SIG-M5 (cell line): ENCODE data around the gene CYP46A1.

ENCODE experiments used
- DNase-seq: peaks from one replicate; lab custom pipeline; 2025; lab: John Stamatoyannopoulos, UW

CYP46A1 gene

DNA sequence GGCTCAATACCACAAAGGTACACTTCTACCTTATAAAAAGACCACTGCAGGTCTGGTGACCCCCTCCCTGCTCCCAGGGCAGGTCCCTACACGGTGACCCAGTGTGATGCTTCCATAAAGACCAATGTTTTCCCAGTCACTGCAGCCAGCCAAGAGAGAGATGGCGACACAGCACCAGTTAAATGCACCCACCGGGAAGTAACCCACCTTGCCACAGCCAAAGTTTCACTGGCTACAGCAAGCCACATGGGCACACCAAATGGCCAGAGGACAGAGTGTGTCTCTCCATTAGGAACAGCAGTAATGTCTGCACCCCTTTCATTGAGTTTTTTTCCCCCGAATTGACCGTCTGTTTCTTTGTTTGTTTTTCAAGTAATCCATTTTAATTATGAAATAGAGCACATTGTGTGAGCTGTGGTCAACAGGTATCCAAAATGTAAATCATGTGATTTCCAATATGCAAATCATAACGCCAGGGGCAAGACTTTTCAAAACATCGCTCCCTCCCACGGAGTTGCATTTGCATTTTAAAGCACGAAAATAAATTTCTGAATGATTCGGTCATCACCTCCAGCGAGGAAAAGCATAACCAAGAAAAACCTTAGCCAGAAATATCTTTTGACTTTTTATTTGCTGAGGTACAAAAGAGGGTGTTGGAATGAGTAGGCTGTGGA, 60.2 kb downstream of the CYP46A1 start:
- DNase-seq: no peak

DNA sequence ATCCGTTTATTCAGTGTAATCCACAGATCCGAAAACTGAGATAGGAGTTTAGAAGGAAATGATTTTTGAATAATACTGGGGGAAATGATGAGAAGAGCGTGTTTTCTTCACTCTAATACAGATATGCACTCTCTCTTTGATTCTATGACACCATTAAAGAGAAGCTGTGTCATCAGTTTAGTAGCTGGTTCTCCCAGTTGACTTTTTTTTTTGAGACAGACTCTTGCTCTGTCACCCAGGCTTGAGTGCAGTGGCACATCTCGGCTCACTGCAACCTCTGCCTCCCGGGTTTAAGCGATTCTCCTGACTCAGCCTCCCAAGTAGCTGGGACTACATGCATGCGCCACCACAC, 60.8 kb downstream of the CYP46A1 start:
- DNase-seq: no peak

GRCh38 chr14:99745307-99745951, 61.3 kb downstream of the CYP46A1 start:
- DNase-seq: no peak

DNA sequence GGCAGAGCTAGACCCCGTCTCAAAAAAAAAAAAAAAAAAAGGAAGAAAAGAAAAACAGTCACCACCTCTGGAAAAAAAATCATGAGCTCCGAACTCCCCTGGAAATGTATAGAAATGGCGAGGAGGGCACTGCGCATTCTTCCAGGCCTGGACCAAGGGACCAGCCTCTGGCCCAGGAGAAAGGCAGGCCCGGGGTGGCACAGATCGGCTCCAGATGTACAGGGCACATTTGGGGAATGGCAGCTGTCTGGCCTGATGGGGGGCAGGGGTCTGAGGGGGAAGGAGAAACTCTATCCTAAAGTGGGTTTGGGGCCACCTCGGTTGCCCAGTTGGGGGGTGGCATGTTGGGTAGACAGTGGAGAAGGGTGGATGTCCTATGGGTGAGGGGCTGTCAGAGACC, 63.1 kb downstream of the CYP46A1 start:
- DNase-seq: no peak

DNA sequence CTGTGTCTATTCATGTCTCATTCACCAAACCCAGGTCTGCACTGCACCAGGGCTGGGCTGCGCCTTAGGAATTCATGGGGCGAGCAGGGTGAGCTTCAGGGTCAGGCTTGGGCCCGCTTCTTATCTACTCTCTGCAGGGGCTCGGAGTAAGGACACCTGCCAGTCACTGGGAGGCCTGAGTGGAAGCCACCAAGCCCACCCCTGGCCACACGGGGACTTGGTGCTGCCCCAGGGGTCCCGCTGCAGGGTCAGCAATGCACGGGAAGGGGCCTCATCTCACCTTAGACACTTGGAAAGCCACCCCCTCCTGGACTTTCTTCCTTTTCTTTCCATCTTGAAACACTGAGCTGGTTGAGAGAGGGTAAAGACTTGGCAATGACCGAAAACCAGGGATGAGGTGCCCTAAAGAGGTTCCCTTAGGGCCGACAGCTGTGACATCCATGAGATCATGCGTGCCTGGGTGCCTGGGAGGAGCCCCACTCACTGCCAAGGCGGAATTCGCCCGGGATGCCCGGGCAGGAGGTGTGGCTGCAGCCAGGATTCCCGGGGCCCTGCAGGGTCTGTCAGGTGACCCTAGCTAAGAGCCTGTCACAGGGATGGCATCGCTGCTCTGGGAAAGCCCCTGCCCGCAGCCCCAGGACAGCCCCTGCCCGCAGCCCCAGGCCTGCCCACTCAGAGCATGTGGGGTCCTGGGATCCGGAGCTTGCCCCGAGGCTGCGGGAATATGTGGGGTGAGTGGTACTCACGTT, 63.7 kb downstream of the CYP46A1 start:
- no peak for DNase-seq

DNA sequence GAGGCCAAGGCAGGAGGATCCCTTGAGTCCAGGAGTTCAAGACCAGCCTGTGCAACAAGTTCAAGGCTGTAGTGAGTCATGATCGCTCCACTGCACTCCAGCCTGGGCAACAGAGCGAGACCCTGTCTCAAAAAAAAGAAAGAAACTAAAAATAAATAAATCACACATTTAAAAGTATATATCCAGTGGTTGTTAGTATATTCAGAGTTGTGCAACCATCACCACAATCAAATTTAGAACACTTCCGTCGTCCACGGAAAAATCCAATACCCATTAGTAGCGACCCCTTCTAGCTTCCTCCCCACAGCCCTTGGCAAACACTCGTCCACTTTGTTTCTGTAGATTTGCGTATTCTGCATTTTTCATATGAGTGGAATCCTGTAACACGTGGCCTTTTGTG, 64.4 kb downstream of the CYP46A1 start:
- no peak for DNase-seq

DNA sequence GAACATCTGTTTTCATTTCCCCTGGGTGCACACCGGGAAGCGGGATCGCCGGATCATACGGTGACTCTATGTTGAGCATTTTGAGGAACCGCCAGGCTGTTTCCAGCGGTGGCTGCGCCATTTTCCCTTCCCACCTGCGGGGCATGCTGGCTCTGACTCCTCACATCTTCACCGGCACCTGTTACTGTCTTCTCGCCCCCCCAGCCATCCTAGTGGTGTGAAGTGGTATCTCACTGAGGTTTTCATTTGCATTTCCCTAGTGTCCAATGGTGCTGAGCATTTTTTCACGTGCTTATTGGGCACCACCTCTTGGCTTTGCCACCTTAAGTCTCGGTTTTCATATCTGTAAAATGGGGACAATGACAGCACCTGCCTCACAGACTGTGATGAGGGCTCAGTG, 65.0 kb downstream of the CYP46A1 start:
- DNase-seq: no peak

- DNase-seq: no peak
These were observed 65.9 kb downstream of the CYP46A1 start for GRCh38 chr14:99749763-99750715.

DNA sequence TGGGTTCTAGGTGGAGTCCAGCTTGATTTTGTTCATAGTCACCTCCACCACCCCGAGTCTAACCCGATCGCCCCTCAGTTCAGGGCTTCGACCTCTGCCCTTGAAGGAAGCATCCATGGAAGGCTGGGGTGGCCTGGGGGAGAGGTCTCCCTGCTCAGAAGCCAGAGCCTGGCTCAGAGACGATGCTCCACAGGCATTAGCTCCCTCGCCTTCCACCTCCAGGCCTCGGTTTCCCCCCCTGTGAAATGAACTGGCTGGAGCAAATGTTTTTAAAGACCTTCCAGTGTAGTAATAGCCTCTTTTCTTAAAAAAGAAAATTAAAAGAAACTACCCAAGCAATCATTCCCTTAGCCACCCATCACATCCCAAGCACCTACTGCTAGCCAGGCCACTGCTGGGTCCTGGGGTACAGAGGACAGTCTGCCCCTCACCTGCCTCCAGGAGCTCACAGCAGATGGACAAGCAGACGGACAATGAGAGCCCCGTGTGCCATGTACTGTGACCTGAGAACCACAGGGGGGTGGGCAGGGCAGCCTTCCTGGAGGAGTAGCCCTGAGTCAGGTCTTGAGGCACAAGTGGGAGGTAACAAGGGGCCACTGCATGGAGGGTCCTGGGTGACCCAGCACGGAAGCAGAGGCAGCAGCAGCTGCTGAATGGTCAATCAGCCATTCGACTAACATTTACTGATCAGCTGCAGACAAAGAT, 66.8 kb downstream of the CYP46A1 start:
- DNase-seq: no peak

DNA sequence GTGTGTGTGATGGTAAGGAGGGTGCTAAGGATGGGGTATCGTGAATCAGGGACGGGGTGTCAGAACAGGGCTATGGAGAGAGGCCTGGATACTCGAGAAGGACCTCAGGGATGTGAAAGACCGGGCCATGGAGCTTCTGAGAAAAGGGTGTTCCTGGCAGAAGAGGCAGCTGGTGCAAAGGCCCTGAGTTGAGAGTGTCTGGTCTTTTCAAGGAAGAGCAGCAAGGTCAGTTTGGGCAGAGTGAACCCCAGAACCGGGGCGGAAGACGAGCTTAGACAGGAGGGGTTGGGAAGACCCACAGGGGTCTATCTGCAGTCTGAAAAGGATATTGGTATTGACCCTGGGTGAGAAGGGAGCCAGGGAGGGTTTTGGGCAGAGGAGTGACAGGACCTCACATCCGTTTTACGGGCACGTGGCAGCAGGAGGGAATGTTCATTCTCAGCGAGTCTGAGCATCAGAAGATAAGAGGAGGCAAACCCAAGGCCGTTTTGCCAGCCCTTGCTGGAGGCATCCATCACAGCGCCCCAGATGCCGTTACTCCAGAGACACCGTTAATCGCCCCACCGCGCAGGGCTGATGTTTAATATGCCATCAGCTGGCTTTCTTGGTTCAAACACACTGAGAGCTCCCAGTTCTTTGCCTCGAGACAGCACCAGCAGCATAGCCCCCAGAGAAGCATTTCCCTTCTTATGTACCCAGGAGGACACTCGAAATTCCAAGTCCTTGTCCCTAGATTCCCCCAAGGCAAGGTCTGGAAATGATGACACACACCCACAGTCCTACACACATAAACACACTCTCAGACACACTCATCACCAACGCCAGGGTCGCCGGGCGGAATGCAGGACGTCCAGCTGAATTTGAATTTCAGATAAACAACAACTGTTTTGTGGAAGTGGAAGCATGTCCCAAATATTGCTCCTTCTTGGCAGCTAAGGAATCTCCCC, 67.7 kb downstream of the CYP46A1 start:
- DNase-seq: no peak

- no peak for DNase-seq
These were observed 68.5 kb downstream of the CYP46A1 start for GRCh38 chr14:99752486-99753121.

GRCh38 chr14:99753225-99754140, 69.4 kb downstream of the CYP46A1 start:
- no peak for DNase-seq

- no peak for DNase-seq
These were observed 70.3 kb downstream of the CYP46A1 start for GRCh38 chr14:99754141-99755067.

DNA sequence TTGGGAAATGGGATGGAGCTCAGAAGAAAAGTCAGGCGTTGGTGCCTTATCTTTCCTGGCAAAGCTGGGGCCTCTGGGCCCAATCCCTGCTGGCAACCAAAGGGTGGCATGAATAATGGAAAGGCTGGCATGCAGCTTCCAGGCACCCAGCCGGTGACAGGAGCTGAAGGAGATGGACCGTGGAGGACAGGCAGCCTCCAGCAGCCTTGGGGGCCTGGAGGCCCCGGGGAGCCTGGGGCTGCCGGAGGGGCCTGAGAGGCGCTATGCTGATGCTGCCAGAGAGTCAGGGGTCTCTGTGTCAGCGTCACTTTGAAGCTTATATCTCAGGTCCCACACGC, 70.9 kb downstream of the CYP46A1 start:
- DNase-seq: no peak

DNA sequence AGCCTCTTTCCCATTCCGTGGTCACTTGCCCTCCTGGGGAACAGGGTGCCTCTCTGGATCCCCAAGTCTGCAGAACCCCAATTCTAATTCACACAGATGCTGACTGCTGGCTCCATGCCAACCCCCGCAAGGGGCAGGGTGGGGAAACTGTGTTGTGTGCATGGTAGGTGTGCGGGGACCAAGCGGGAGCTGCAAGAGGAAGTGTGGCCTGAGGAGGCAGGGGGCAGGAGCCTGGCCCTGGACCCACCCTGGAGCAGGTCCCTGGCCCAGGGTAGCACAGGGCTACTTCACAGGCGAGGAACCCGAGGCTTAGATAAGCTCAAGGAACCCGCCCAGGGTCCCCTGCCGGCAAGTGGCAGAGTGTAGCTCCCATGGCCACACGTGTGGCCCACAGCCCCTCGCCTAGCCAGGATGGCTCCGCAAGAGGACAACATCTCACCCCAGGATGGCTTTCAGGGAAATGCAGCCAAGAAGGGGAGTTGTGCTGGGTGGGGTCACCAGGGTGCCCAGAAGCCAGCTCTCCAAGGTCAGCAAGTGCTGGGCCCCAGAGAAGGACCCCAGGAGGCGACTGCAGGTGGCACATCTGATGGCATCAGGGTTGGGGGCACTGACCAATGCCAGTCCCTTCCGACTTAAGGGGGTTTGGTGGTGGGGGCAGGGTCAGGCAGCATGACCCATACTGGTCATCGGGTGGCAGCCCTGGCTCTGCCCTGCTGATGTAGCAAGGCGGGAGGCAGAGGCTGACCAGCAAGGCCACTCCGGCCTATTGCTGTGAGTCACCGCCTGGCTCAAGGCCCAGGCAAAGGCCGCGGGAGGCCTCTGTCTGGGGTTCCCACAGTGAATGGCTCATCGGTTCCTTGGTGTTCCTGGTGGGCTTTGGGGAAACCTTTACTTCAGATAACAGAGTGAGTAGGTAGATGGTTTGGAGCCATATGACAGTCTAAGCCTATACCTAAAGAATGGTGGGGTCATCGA, 71.8 kb downstream of the CYP46A1 start:
- no peak for DNase-seq

GRCh38 chr14:99756796-99757195, 72.7 kb downstream of the CYP46A1 start:
- no peak for DNase-seq
